GM19455 (cell line): Measurements from ENCODE around the gene GABBR2.
"Not testable (repeated sequence)": the region's sequence is repeated elsewhere in the genome, so short reads cannot be mapped to it uniquely, and the experiment has no call there.

Source experiments
- ATAC-seq: cut with Tn5 transposase; IDR thresholded peaks from one replicate; pipeline ENCODE4 v1.9.1; 2021; ENCODE audit not compliant: unreplicated experiment

Gene GABBR2

GRCh38 chr9:98517761-98518160 is 191.0 kb downstream of the GABBR2 start:
- no peak for ATAC-seq

- no peak for ATAC-seq
These were observed 191.7 kb downstream of the GABBR2 start for GRCh38 chr9:98516897-98517503.

- no peak for ATAC-seq
These were observed 192.4 kb downstream of the GABBR2 start for GRCh38 chr9:98516205-98516896.

- ATAC-seq = no peak
These were observed 193.1 kb downstream of the GABBR2 start for GRCh38 chr9:98515506-98516204.

- no peak for ATAC-seq
These were observed 193.9 kb downstream of the GABBR2 start for GRCh38 chr9:98514841-98515240.

GRCh38 chr9:98508217-98508919 is 200.4 kb downstream of the GABBR2 start:
- ATAC-seq = not testable (repeated sequence)

- ATAC-seq = no peak
These were observed 202.2 kb downstream of the GABBR2 start for GRCh38 chr9:98506422-98507054.

- ATAC-seq = no peak
These were observed 204.1 kb downstream of the GABBR2 start for GRCh38 chr9:98504298-98505282.

- ATAC-seq = no peak
These were observed 204.9 kb downstream of the GABBR2 start for GRCh38 chr9:98503867-98504266.

GRCh38 chr9:98502976-98503325 is 205.8 kb downstream of the GABBR2 start:
- ATAC-seq = no peak

- no peak for ATAC-seq
These were observed 206.3 kb downstream of the GABBR2 start for GRCh38 chr9:98502311-98502975.

- ATAC-seq = no peak
These were observed 206.9 kb downstream of the GABBR2 start for GRCh38 chr9:98501819-98502218.

- not testable (repeated sequence) for ATAC-seq
These were observed 207.5 kb downstream of the GABBR2 start for GRCh38 chr9:98501259-98501658.

- no peak for ATAC-seq
These were observed 208.3 kb downstream of the GABBR2 start for GRCh38 chr9:98500337-98500919.

- ATAC-seq = no peak
These were observed 213.2 kb downstream of the GABBR2 start for GRCh38 chr9:98495530-98495929.

GRCh38 chr9:98494852-98495251 is 213.9 kb downstream of the GABBR2 start:
- ATAC-seq = no peak

- no peak for ATAC-seq
These were observed 216.9 kb downstream of the GABBR2 start for GRCh38 chr9:98491828-98492227.

- ATAC-seq = no peak
These were observed 217.5 kb downstream of the GABBR2 start for GRCh38 chr9:98491231-98491651.
